Left ventricle myocardium inferior (tissue), 1 donor: ENCODE measurements around the gene PLXDC2. TPM values are rescaled to one million over a fixed set of nuclear protein-coding genes. Genes with fewer than 3 reads are reported as not detected.

Experiments used
- DNase-seq: peaks from one replicate; pipeline ENCODE4 v3.0.0-alpha.2; 2020
- H3K27ac ChIP-seq: fragments of 200-600 bp; replicated peaks from 2 replicates; pipeline ENCODE4 v1.8.0; 2021
- H3K27me3 ChIP-seq: fragments of 200-600 bp; 2 replicates; pipeline ENCODE4 v1.8.0; 2021; ENCODE audit warnings: low read depth
- H3K36me3 ChIP-seq: fragments of 200-600 bp; 2 replicates; pipeline ENCODE4 v1.8.0; 2021
- H3K4me1 ChIP-seq: fragments of 200-600 bp; 2 replicates; pipeline ENCODE4 v1.8.0; 2021
- H3K4me3 ChIP-seq: fragments of 200-600 bp; 2 replicates; pipeline ENCODE4 v1.8.0; 2021; ENCODE audit warnings: mild to moderate bottlenecking, moderate library complexity
- H3K9me3 ChIP-seq: fragments of 200-600 bp; replicated peaks from 2 replicates; pipeline ENCODE4 v1.8.0; 2021
- intact Hi-C: fragments of 100-400 bp; cut with micrococcal nuclease; formaldehyde crosslinking; loops from one replicate; pipeline ENCODE4 v1.11.0; 2022
- total RNA-seq: library from RNA; stranded (reverse); fragmentation: NEBNext Ultra II Directional; extraction: Animal tissue kit (Norgen Biotek cat#: 25700); gene quantifications from one replicate; pipeline ENCODE4 v1.2.1, GENCODE V29; 2021
- TF ChIP-seq, protein P1 (sequence below): fragments of 200-600 bp; IDR thresholded peaks from 2 replicates; pipeline ENCODE4 v1.8.0; 2021; ENCODE audit warnings: antibody characterized with exemption, mild to moderate bottlenecking, borderline replicate concordance
- donor health status: DM: no; HTN: yes; CAD: no; lungs with severe emphysema.

Gene PLXDC2
- total RNA-seq, 1 donor from 2014 or later, result 16.6 TPM

DNA sequence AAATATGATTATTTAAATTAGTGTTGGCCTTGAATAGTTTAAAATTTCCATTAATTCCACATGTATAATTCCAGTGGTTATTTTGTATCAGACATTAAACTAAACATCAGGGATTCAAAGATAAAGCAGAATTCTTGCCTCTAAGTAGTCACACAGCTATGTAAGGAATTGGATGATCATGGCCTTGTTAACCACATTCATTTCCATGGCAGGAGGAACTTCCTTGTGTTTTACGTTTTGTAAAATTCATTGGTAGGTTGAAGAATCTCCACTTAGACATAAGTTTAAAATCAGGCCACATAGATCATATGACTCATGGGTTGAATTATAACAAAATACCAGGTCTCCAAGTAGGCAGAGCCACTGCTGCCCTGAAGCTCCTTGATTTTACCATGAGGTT is 289.7 kb downstream of the PLXDC2 start:
- TF ChIP-seq, protein P1, sequence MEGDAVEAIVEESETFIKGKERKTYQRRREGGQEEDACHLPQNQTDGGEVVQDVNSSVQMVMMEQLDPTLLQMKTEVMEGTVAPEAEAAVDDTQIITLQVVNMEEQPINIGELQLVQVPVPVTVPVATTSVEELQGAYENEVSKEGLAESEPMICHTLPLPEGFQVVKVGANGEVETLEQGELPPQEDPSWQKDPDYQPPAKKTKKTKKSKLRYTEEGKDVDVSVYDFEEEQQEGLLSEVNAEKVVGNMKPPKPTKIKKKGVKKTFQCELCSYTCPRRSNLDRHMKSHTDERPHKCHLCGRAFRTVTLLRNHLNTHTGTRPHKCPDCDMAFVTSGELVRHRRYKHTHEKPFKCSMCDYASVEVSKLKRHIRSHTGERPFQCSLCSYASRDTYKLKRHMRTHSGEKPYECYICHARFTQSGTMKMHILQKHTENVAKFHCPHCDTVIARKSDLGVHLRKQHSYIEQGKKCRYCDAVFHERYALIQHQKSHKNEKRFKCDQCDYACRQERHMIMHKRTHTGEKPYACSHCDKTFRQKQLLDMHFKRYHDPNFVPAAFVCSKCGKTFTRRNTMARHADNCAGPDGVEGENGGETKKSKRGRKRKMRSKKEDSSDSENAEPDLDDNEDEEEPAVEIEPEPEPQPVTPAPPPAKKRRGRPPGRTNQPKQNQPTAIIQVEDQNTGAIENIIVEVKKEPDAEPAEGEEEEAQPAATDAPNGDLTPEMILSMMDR, result no peak
- no peak overlapping the region for H3K27ac ChIP-seq
- no peak for DNase-seq
- no peaks in the 10 kb centered on the region for H3K9me3 ChIP-seq
- peaks cover under 1% of the 10 kb centered on the region for H3K4me1 ChIP-seq
- intact Hi-C loops, result no loop called here
- H3K36me3 ChIP-seq, result no peaks in the 10 kb centered on the region
- no peak overlapping the region for H3K4me3 ChIP-seq
- H3K27me3 ChIP-seq, result no peaks in the 10 kb centered on the region

DNA sequence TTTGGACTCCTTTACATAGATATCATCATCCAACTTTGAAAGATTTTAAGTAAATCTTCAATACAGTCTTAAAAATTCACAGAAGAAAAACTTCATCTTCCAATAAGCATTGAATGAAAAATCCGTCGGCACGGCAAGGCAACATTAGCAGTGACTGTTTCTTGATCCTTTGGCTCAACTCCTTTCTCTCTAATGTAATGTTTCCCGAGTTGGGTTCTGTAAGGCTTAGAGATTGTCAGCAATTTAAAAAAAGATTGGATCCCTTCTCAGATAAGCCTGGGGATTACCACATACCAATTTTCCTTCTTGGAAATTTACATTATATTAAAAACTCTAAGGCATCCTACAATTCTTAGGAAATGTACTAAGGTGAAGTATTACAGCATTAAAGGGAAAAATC is 291.8 kb downstream of the PLXDC2 start:
- no peak for DNase-seq
- no peaks in the 10 kb centered on the region for H3K36me3 ChIP-seq
- no peaks in the 10 kb centered on the region for H3K27me3 ChIP-seq
- no peaks in the 10 kb centered on the region for H3K4me1 ChIP-seq
- H3K9me3 ChIP-seq, result no peaks in the 10 kb centered on the region
- TF ChIP-seq, protein P1, result no peak
- intact Hi-C loops, result no loop called here
- no peak overlapping the region for H3K27ac ChIP-seq
- no peak overlapping the region for H3K4me3 ChIP-seq

DNA sequence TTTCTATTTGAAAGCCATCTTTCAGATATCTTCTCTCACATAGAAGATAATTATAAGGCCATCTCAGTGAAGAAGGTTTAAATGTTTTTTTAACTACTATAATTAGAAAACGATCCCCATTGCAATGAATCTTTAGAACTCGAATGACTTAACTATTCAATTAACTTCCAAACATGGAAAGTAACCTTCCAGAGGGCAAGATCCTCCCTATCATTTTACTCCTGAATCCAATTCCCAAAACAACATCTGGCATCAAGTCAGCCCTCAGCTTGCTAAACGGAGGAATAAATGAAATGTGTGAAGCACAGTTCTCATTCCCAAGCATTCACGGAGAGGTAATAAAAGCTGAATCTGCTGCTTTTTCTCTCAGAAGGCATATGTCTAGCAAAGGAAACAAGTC is 293.4 kb downstream of the PLXDC2 start:
- no peaks in the 10 kb centered on the region for H3K9me3 ChIP-seq
- no peaks in the 10 kb centered on the region for H3K36me3 ChIP-seq
- H3K27ac ChIP-seq, result no peak overlapping the region
- H3K27me3 ChIP-seq, result no peaks in the 10 kb centered on the region
- no peak overlapping the region for H3K4me3 ChIP-seq
- intact Hi-C loops, result no loop called here
- TF ChIP-seq, protein P1, result no peak
- no peak for DNase-seq
- H3K4me1 ChIP-seq, result no peaks in the 10 kb centered on the region

DNA sequence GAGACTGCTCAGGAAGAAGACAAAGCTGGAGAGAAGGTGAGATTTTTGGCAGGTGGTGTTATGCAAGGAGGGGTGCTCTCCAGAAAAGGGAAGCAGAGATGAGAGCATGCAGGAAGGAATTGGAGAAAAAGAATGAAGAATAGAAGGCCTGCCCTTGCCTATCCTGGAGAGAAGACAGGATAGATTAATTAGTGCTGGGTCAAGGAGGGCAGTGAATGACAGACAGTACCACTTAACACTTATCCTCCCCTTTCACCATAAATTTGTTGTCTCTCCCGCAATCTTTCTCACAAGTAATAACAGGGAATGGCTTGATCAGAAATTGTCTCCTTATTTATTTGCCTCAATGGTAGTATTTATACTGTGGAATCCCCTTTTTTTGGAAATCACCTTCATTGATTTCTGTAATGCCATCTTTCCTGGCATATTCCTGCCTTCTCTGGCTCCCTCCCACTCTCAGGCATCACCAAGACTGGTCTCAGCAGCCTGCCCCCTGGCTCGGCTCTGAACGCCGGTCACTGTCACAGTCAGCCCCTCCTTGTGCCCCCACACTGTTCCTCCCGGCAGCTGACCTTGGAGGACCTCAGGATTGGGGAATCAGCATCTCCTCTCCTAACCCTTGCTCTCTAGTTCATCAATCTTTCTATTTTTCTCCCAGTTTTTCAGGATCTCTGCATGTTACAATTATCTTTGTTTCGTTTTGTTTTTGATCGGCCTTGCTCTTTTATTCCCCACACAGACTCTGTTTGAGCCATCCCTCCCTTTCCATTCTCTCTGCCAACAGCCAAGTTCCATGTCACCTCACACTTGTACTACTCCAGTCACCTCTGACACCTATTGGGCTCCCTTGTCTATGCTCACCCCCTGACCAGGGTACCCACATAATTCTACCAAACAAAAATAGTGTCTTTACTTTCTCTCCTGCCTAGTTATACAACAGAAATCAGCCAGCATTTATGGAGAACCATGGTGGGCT is 294.2 kb downstream of the PLXDC2 start:
- TF ChIP-seq, protein P1, result no peak
- Histone ChIP-seq H3K4me1 (no peaks in the 10 kb centered on the region), H3K36me3 (no peaks in the 10 kb centered on the region), H3K27me3 (no peaks in the 10 kb centered on the region), H3K9me3 (no peaks in the 10 kb centered on the region), H3K27ac (no peak overlapping the region), H3K4me3 (peak overlapping the region; percentile 10)
- DNase-seq, result no peak
- intact Hi-C loops, result no loop called here

DNA sequence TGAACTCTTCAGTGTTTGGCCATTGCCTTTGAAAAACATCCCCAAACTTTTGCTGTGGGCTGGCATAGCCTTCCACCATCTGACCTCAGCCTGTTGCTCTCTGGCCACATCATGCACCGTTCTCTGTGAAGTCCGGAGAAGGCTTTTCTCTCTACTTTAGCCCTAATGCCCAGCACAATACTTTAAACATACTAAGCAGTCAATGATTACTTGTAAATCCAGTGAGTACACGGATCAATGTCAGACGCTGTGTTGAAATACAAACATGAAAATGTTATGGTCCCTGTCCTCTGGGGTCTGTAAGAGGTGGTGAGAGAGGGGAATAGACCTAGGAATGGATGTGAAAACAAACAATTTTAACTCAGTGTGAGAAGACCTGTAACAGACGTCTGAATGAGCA is 297.9 kb downstream of the PLXDC2 start:
- no peaks in the 10 kb centered on the region for H3K4me1 ChIP-seq
- intact Hi-C loops, result no loop called here
- no peak for DNase-seq
- H3K27me3 ChIP-seq, result no peaks in the 10 kb centered on the region
- TF ChIP-seq, protein P1, result no peak
- H3K36me3 ChIP-seq, result no peaks in the 10 kb centered on the region
- H3K4me3 ChIP-seq, result no peak overlapping the region
- no peak overlapping the region for H3K27ac ChIP-seq
- no peaks in the 10 kb centered on the region for H3K9me3 ChIP-seq
